HepG2 (cell line): ENCODE results near the gene SEMA4A. TPM values are rescaled to one million over a fixed set of nuclear protein-coding genes. Genes with fewer than 3 reads are reported as not detected.
A peak's percentile ranks its signal among the peaks of the same experiment; 100 is the strongest.

Experiments used
- ESRRA ChIP-seq: sonication (generic); formaldehyde crosslinking; IDR thresholded peaks from 2 replicates; pipeline ENCODE4 v1.5.1; 2020; ENCODE audit warnings: mild to moderate bottlenecking, low read depth, missing genetic modification reagents
- ETV6 ChIP-seq: sonication (generic); formaldehyde crosslinking; conservative IDR thresholded peaks from 2 replicates; pipeline ENCODE4 v1.4.0; 2020; ENCODE audit warnings: missing genetic modification reagents
- IRF9 ChIP-seq: sonication (generic); formaldehyde crosslinking; IDR thresholded peaks from 2 replicates; pipeline ENCODE4 v1.8.0; 2022; ENCODE audit warnings: missing genetic modification reagents, mild to moderate bottlenecking, borderline replicate concordance
- KAT7 ChIP-seq: IDR thresholded peaks from 2 replicates; pipeline ENCODE4 v1.6.1; 2018; ENCODE audit warnings: borderline replicate concordance, missing compliant biosample characterization
- PHF21A ChIP-seq: sonication (generic); formaldehyde crosslinking; IDR thresholded peaks from 2 replicates; pipeline ENCODE4 v1.5.0; 2020; ENCODE audit warnings: mild to moderate bottlenecking, missing genetic modification reagents
- REPIN1 ChIP-seq: sonication (generic); formaldehyde crosslinking; IDR thresholded peaks from 2 replicates; pipeline ENCODE4 v1.8.0; 2022; ENCODE audit warnings: missing genetic modification reagents, low read depth, mild to moderate bottlenecking, borderline replicate concordance
- SYNCRIP ChIP-seq: fragments of 200-400 bp; formaldehyde crosslinking; IDR thresholded peaks from 2 replicates; pipeline ENCODE4 v1.6.1; 2018; ENCODE audit warnings: mild to moderate bottlenecking, low read depth, low read length; ENCODE audit not compliant: insufficient read depth
- ZGPAT ChIP-seq: IDR thresholded peaks from 2 replicates; pipeline ENCODE4 v1.6.1; 2016; ENCODE audit warnings: mild to moderate bottlenecking
- ZNF253 ChIP-seq: sonication (generic); formaldehyde crosslinking; IDR thresholded peaks from 2 replicates; pipeline ENCODE4 v1.8.0; 2022; ENCODE audit warnings: mild to moderate bottlenecking, missing genetic modification reagents, borderline replicate concordance
- ZNF292 ChIP-seq: sonication (generic); formaldehyde crosslinking; IDR thresholded peaks from 2 replicates; pipeline ENCODE4 v1.8.1; 2022; ENCODE audit warnings: mild to moderate bottlenecking, low read depth, missing genetic modification reagents, borderline replicate concordance
- ZNF335 ChIP-seq: sonication (generic); formaldehyde crosslinking; IDR thresholded peaks from 2 replicates; pipeline ENCODE4 v1.4.0; 2020; ENCODE audit warnings: missing genetic modification reagents
- ZNF605 ChIP-seq: sonication (generic); formaldehyde crosslinking; IDR thresholded peaks from 2 replicates; pipeline ENCODE4 v1.8.0; 2022; ENCODE audit warnings: mild to moderate bottlenecking, missing genetic modification reagents
- polyA plus RNA-seq, 8 experiments: library from polyadenylated mRNA; depleted of rRNA in 3 of 8; stranded (reverse) in 7 of 8; unstranded in 1 of 8; fragments of >200 nt; fragmentation: Illumina TruSeq in 4 of 8; extraction: Trizol in 4 of 8; gene quantifications; 2 replicates each; pipeline versions ENCODE4 v1.2.1 to v1.2.3, GENCODE V29; 2011 to 2016; ENCODE audit warnings: low read depth in 4 of 8, missing spikeins in 1 of 8, mixed read lengths in 1 of 8; ENCODE audit not compliant: insufficient read depth in 1 of 8
- total RNA-seq, 5 experiments: library from RNA; depleted of rRNA; stranded (reverse); fragments of >200 nt; fragmentation: Illumina TruSeq; extraction: Trizol; gene quantifications; 2 replicates each; pipeline ENCODE4 v1.2.3, GENCODE V29; 2016; ENCODE audit warnings: low read depth in 1 of 5
- TF ChIP-seq, protein P1 (sequence below): IDR thresholded peaks from 2 replicates; pipeline ENCODE4 v1.6.1; 2016; ENCODE audit warnings: low read depth
- TF ChIP-seq, protein P2 (sequence below): sonication (generic); formaldehyde crosslinking; IDR thresholded peaks from 2 replicates; pipeline ENCODE4 v1.5.0; 2020; ENCODE audit warnings: missing genetic modification reagents
- TF ChIP-seq, protein P3 (sequence below): sonication (generic); formaldehyde crosslinking; IDR thresholded peaks from 2 replicates; pipeline ENCODE4 v1.8.1; 2023; ENCODE audit warnings: mild to moderate bottlenecking, inconsistent platforms, moderate library complexity, missing genetic modification reagents, borderline replicate concordance
- TF ChIP-seq, protein P4 (sequence below): sonication (generic); formaldehyde crosslinking; conservative IDR thresholded peaks from 2 replicates; pipeline ENCODE4 v1.8.0; 2022; ENCODE audit warnings: missing genetic modification reagents

The SEMA4A gene
- total and polyA plus RNA-seq, 2 of the 13 experiments (the other 11 are each of a cell fraction or from before 2014, with no cell fraction given) = 0.09 to 0.20 TPM

DNA sequence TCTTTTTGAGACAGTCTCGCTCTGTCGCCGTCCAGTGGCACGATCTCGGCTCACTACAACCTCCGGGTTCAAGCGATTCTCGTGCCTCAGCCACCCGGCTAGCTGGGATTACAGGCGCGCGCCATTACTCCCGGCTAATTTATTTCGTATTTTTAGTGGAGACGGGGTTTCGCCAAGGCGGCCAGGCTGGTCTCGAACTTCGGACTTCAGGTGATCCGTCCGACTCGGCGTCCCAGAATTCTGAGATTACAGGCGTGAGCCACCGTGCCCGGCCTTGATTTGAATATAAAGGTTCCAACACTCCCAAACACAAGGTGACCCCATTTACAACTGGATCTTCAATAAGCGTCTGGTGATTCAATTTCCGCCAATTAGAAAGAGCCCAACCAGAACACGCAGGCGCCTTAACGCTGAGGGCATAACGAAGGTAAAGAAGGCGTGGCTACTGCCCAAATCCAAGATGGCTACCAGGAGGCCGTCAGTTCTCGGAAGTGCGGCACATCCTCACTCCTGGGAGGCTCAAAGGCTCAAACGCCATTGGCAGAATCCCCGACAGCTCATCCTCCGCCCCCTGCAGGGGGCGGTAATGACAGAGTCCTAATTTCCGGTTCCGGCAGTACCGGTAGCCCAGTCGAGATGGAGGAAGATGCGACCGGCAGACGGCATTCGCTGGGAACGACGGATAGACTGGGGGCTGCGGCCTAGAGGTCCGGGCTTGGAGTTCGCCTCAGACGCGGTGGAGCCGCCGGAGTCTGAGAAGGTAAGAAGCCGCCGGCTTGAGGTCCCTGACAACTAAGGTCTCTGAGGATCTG lies 40.3 kb downstream of the SEMA4A start, which contains the start of gene SLC25A44 (continued):
- TF ChIP-seq, protein P1, sequence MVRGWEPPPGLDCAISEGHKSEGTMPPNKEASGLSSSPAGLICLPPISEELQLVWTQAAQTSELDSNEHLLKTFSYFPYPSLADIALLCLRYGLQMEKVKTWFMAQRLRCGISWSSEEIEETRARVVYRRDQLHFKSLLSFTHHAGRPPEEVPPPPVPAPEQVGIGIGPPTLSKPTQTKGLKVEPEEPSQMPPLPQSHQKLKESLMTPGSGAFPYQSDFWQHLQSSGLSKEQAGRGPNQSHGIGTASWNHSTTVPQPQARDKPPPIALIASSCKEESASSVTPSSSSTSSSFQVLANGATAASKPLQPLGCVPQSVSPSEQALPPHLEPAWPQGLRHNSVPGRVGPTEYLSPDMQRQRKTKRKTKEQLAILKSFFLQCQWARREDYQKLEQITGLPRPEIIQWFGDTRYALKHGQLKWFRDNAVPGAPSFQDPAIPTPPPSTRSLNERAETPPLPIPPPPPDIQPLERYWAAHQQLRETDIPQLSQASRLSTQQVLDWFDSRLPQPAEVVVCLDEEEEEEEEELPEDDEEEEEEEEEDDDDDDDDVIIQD = peak; percentile 55; the same call in 1 of the 2 replicates
- TF ChIP-seq ETV6 (CRISPR knock-in tag) (no peak), ZGPAT (CRISPR knock-in tag) (peak; percentile 74), SYNCRIP (no peak), ZNF292 (CRISPR knock-in tag) (no peak), REPIN1 (CRISPR knock-in tag) (0 out of 2 replicates have a peak, but pooled peaks have one; percentile 46), ZNF335 (0 out of 2 replicates have a peak, but pooled peaks have one; percentile 58), ESRRA (CRISPR knock-in tag) (0 out of 2 replicates have a peak, but pooled peaks have one; percentile 23), PHF21A (CRISPR knock-in tag) (peak; percentile 64; the same call in 1 of the 2 replicates), ZNF253 (CRISPR knock-in tag) (0 out of 2 replicates have a peak, but pooled peaks have one; percentile 38), IRF9 (CRISPR knock-in tag) (0 out of 2 replicates have a peak, but pooled peaks have one; percentile 42), KAT7 (CRISPR knock-in tag) (0 out of 2 replicates have a peak, but pooled peaks have one; percentile 50), ZNF605 (CRISPR knock-in tag) (0 out of 2 replicates have a peak, but pooled peaks have one; percentile 80)
- TF ChIP-seq, protein P2, sequence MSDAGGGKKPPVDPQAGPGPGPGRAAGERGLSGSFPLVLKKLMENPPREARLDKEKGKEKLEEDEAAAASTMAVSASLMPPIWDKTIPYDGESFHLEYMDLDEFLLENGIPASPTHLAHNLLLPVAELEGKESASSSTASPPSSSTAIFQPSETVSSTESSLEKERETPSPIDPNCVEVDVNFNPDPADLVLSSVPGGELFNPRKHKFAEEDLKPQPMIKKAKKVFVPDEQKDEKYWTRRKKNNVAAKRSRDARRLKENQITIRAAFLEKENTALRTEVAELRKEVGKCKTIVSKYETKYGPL (CRISPR knock-in tag) = no peak
- TF ChIP-seq, protein P3, sequence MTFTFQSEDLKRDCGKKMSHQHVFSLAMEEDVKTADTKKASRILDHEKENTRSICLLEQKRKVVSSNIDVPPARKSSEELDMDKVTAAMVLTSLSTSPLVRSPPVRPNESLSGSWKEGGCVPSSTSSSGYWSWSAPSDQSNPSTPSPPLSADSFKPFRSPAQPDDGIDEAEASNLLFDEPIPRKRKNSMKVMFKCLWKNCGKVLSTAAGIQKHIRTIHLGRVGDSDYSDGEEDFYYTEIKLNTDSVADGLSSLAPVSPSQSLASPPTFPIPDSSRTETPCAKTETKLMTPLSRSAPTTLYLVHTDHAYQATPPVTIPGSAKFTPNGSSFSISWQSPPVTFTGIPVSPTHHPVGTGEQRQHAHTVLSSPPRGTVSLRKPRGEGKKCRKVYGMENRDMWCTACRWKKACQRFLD (CRISPR knock-in tag) = no peak; the same call in 1 of the 2 replicates
- TF ChIP-seq, protein P4, sequence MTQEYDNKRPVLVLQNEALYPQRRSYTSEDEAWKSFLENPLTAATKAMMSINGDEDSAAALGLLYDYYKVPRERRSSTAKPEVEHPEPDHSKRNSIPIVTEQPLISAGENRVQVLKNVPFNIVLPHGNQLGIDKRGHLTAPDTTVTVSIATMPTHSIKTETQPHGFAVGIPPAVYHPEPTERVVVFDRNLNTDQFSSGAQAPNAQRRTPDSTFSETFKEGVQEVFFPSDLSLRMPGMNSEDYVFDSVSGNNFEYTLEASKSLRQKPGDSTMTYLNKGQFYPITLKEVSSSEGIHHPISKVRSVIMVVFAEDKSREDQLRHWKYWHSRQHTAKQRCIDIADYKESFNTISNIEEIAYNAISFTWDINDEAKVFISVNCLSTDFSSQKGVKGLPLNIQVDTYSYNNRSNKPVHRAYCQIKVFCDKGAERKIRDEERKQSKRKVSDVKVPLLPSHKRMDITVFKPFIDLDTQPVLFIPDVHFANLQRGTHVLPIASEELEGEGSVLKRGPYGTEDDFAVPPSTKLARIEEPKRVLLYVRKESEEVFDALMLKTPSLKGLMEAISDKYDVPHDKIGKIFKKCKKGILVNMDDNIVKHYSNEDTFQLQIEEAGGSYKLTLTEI (CRISPR knock-in tag) = no peak
